GM18505 (cell line): Measurements from ENCODE around the gene NTM.

ENCODE experiments used
- ATAC-seq: cut with Tn5 transposase; IDR thresholded peaks from one replicate; pipeline ENCODE4 v1.9.1; 2021; ENCODE audit not compliant: unreplicated experiment
- POLR2A ChIP-seq: IDR thresholded peaks from 4 replicates; pipeline ENCODE4 v1.6.1; 2011; ENCODE audit warnings: borderline replicate concordance; ENCODE audit not compliant: insufficient read depth, insufficient read length; ENCODE audit errors: extremely low read depth

Gene NTM

GRCh38 chr11:132196928-132197327 lies 826.5 kb downstream of the NTM start:
- ATAC-seq: no peak
- no peak for TF ChIP-seq POLR2A

GRCh38 chr11:132200353-132200936 lies 830.0 kb downstream of the NTM start:
- ATAC-seq: no peak
- TF ChIP-seq POLR2A: no peak

GRCh38 chr11:132202621-132203020 lies 832.2 kb downstream of the NTM start:
- TF ChIP-seq POLR2A: no peak
- no peak for ATAC-seq

- ATAC-seq: no peak
- TF ChIP-seq POLR2A: no peak
Measured at GRCh38 chr11:132205006-132205405, 834.6 kb downstream of the NTM start.

- TF ChIP-seq POLR2A: no peak
- ATAC-seq: no peak
Measured at GRCh38 chr11:132205496-132205895, 835.1 kb downstream of the NTM start.

GRCh38 chr11:132206993-132207392 lies 836.6 kb downstream of the NTM start:
- ATAC-seq: no peak
- TF ChIP-seq POLR2A: no peak

- no peak for ATAC-seq
- TF ChIP-seq POLR2A: no peak
Measured at GRCh38 chr11:132208477-132209055, 838.2 kb downstream of the NTM start.

GRCh38 chr11:132211479-132211878 lies 841.1 kb downstream of the NTM start:
- TF ChIP-seq POLR2A: no peak
- no peak for ATAC-seq

GRCh38 chr11:132217856-132218255 lies 847.4 kb downstream of the NTM start:
- no peak for TF ChIP-seq POLR2A
- ATAC-seq: no peak

- TF ChIP-seq POLR2A: no peak
- no peak for ATAC-seq
Measured at GRCh38 chr11:132220474-132220873, 850.1 kb downstream of the NTM start.

GRCh38 chr11:132222345-132222744 lies 851.9 kb downstream of the NTM start:
- no peak for TF ChIP-seq POLR2A
- ATAC-seq: no peak

- ATAC-seq: no peak
- no peak for TF ChIP-seq POLR2A
Measured at GRCh38 chr11:132226522-132226921, 856.1 kb downstream of the NTM start.

- no peak for TF ChIP-seq POLR2A
- no peak for ATAC-seq
Measured at GRCh38 chr11:132228746-132229325, 858.4 kb downstream of the NTM start.

- no peak for ATAC-seq
- TF ChIP-seq POLR2A: no peak
Measured at GRCh38 chr11:132231656-132232347, 861.4 kb downstream of the NTM start.
